ENCODE data around the gene OPN4.

Gene OPN4

DNA sequence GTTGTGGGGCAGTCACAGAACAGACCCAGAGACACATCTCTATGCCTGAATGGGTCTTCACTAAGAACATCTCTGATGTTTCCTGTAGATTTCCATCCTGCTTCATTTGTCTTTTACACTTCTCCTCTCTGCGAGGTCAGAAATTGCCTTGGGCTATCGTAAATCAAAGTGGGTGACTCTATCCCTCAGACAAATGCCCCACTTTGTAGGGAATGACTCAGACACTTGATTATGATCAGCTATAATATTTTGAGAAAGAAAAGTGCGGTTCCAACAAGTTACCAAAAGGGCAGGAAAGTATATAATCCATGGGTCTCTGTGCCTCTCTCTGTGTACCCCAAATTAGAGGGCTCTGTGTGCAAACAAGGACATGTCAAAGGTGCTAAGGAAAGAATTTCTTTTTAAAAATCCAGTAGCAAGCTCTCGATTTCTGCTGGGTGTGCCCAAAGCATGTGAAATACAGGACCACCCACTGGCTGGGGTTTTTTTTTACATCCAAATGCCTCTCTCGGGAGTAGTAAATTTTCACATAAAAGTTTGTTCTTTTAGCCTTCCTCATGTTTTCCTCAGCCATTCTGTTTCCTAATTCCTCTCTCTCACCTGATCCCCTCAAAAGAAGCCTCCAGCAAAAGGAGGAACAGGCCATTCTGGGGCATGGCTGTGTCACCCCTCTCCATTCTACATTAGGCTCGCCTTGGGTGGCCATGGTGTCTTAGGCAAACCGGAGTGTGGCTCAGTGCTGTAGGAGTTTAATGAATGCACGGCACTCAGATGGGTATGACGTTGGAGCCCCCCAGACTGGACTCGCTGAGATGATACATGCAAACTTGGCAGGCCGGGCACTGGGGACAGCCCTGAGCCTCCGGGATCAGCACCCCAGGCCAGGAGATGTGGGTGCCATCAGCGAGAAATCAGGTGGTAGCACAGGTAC lies 6.3 kb upstream of the OPN4 start:
- no peak for DNase-seq

DNA sequence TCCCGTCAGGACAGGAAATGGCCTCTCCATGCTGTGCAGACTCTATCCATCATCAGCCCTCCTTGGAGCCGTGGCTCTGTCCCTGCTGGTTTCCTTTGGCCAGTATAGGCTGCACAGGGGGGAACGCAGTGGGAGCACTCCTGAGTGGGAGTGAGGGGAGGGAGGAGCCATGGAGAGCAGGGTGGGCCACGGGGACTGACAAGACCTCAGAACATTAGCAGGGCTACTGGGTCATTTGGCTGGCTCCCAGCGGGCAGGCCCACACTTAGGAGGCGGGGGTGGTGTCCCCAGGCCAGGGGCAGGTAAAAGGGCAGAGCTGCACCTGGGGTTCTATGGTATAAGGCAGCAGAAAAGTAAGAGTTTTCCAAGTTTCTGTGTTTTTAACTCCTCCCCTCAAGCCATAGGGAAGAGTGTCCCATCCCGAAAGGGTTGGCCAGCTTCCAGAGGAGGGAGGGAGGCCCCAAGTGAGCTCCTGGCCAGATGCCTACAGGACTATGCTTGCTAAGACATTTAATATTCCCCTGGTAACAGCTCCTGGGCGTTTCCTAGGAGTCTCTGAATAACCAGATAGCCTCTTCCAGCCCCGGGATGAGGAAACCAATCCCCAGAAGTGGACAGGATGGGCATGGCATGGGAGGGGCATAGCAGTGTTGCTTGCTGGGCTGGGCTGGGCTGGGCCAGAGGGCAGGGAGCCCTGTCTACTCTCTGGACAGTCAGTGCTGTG lies 5.5 kb upstream of the OPN4 start:
- DNase-seq, result no peak

DNA sequence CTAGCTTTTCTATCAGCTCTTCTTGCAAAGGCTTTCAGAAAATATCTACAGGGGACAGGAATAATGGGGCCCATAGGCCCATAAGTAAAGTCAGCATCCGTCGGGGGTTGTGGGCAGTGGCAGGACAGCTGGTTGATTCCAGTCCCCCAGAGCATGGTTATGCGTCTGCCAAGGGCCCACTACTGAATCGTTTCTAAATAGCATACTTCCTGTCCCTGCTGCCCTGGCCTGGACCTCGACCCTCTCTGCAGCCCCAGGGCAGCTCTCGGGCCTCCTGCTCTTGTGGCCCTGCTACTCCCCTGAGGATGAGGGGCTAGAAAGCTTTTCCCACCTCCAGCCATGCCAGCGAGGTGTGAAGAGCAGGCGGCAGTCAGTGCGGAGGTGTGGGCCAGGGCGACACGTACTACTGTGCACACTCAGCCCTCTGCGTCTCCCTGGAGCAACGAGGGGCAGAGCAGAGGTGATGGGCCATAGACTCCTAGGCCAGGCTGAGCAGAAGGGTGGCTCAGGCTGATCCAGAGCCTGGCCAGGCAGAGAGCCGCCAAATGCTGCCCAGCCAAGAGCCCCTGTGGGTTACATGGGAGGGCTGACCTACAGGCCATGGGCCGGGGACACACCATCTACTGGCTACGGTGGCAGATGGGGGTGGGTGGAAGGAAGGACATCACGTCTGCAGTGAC lies 4.7 kb upstream of the OPN4 start:
- no peak for DNase-seq

DNA sequence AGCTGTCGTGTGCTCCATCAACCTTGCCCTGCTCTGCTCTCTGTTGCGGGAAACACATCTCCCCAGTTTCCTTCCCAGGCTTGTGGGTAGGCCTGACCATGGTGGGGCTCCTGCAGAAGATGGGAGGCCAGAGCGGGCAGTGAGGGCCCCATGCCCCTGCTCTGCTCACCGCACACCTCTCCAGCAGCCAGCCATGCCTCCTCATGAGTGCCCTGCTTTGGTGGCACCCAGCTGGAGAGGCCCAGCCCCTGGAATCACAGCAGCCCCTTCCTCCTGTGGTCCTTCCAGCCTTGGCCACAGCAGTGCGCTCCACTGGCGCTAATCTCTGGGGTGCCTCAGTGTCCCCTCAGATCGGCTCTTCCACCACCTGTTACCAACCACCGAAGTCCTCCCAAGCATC lies 4.2 kb upstream of the OPN4 start:
- no peak for DNase-seq

DNA sequence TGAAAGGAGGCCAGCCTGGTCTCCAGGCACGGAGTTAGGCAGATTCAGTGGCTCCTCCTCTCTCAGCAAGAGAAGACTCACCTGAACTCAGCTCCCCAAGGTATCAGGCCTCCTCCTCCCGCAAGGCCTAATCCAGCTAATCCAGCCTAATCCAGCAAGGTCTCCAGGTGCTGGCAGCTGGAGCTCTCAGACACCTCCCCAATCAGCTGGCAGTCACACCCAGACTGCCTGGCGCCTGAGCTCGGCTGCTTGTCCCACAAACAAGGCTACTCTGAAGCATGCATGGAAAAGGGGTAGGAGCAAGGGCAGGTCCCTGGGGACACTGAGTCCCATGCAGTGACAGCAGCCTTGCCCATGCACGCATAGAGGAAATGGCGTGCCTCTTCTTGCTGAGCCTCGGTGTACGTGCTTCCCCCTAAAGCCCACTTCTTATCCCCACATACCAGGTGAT lies 3.3 kb upstream of the OPN4 start:
- no peak for DNase-seq

DNA sequence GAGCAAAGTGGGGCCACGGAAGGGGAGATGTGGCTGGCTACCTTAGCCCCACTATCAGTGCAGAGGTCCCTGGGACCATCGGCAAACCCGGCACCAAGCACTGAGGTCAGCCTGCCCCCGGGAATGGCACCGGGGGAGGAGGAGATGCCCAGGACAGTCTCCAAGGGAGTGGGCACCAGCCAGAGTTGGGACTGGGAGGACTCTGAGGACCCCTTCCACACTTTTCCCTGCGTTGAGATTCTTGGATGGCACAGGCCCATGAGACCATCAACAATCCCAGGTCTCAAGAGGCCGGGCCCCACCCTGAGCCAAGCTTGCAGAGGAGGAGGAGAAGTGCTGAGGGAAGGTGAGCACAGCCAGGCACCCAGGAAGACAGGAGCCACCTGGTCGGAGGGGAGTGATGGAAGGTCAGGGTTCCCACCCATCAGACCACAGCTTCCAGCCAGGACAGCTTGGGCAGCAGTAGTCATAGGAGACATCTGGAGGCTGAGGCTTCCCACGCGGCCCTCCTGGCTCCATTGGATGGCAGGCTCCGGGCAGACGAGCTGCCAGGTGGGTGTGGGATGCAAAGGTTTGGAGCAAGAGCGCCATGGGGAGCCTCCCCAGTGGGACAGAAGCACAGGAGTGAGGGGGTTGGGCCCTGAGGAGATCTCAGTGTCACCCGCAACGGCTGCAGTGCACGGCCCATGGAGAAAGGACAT lies 2.6 kb upstream of the OPN4 start:
- no peak for DNase-seq

DNA sequence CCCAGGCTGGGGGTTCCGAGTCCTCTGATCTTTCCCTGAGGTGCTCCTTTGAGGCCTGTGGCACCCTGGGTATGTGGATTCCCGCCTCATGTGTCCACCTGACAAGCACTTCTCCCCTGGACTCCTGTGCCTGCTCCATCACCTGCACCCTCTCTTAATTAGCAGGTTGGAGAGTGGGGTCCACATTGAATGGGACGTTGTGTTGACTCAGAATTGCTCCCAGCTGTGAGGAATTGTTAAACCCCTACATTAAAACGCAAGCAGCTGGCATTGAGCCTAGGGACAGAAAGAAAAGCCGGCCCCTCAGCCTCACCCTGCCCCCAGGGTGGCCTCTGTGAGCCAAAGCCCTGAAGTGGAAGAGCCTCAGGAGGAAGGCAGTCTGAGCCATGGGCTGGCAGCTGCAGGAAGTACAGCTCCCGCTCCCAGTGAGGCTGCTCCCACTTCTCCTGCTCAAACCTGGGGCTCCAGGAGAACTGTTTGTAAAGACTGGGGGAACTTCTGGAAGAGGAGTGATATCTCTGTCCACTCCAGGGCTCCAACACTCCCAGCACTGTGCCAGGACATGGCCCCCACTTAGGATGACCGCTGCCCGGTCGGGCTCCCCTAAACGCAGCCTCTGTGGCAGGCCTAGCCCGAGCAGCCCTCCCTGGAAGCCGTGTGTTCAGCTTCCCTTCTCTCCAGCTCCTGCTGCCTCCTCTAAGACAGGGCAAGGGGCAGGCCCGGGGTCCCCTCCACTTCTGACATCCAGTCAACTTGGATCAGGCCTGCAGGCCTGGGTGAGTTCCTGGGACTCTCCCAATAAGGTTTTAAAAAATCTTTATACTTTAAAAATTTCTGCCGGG lies 1.8 kb upstream of the OPN4 start:
- peak; percentile 91 for DNase-seq

DNA sequence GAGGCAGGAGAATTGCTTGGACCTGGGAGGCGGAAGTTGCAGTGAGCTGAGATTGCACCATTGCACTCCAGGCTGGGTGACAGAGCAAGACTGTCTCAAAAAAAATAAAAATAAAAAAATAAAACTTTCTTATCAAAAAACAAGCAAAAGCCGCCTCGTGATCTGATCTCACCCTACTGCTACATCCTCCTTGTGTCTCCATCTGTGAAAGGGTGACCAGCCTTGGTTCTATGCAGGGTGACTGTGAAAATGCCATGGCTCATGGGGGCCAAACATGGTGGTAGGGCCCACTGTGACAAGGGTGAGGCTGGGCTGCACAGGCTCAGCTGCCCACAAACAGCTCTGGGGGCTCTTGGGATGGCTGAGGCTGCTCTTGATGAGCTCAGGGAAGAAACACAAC lies 968 bp upstream of the OPN4 start:
- DNase-seq, result no peak

DNA sequence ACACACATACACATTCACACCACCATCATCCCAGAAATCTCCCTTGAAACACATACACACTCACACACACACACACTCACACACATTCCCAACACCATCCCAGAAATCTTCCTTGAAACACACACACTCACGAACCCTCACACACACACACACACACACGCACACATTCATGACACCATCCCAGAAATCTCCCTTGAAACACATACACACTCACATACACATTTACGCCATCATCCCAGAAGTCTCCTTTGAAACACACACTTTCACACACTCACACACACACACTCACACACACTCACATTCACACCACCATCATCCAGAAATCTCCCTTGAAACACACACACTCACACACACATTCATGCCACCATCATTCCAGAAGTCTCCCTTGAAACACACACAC lies 360 bp upstream of the OPN4 start:
- DNase-seq, result no peak

DNA sequence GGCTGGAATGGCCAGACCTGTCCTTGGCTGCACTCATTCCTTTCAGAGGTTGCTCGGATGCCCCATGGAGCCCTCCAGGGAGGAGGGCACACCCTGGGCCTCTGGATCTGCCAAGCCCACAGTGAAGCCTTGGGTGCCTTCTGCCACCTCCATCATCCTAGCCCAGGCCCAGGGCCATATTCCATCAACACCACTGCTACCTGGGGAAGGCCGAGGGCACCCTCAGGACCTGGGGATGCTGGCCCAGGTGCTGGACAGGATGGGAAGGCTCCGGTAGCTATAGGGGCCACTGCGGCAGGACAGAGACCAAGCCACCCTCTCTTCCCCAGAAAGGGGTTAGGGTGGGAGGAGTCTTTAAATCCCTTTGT lies 810 bp downstream of the OPN4 start:
- no peak for DNase-seq

DNA sequence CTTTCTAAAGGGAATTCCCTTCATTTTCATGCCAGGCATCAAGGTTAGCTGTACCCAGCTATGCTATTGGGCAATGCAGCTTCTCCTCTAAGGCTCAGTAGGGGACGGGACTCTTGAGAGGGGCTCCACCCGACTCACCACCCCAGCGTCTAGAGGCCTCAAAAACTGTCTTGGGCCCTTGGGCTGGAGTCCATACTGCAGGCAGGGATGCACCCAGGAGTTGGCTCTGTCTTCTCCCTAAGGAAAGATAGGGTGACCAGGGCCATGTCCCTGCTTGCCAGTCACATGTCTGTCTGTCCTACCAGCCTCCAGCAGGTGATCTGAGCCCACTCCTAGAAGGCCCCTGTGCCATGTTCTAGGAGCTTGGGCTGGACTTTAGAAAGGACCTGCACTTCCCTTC lies 1.2 kb downstream of the OPN4 start:
- no peak for DNase-seq

DNA sequence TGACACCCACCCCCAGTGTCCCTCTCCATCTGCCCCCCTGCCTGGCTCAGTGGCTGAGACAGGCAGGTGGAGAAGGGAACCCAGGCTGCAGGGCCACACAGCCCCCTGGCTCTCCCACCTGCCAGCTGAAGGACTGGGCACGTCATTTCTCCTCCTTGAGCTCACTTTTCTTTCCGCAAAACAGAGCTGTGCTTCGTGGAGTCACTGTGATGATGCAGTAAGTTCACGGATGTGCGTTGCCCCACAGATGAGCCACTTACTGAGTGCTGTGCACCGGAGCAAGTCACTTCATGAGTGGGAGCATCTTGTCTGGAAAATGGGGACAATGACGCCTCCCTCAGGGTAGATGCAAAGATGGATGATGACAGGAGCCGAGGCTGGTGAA lies 2.7 kb downstream of the OPN4 start:
- no peak for DNase-seq

DNA sequence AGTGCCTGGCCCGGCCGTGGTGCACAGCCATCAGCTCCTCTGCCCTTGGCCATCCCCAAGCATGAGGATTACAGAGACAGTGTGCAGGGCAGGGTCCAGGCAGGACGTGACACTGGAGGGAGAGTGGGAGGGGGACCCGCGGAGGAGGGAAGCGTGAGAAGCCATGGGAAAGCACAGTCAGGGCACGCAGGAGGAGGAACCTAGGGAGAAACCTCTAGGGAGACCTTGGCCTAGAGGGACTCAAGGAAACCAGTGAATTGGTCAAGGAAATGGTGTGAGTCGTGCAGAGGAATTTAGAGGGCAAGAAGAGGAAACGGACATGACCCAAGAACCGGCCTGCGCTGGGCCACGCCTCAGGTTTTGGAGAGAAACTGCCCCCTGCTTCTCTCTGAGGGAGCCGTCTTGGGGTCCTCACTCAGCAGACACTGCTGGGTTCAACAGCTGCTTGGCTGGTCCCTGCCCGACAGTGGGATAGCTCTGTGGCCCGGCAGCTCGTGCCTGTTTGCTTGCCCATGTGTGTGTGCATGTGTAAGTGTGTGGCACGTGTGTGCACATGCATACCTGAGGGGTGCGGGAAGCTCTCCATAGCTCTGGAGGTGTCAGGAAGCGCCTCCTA lies 3.2 kb downstream of the OPN4 start:
- no peak for DNase-seq

DNA sequence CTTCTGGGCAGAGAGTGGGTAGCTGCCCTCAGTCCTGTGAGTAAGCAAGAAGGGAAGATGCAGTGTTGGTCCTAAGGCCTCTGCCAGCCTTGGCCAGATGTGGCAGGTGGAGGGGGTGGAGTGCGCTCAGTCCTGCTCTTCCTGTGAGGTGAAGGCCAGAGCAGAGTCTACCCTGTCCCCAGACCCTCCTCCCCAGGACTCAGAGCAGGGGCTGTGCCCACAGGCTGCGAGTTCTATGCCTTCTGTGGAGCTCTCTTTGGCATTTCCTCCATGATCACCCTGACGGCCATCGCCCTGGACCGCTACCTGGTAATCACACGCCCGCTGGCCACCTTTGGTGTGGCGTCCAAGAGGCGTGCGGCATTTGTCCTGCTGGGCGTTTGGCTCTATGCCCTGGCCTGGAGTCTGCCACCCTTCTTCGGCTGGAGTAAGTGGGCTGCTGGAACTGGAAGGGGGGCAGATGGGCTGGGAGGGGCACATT lies 4.0 kb downstream of the OPN4 start:
- no peak for DNase-seq

DNA sequence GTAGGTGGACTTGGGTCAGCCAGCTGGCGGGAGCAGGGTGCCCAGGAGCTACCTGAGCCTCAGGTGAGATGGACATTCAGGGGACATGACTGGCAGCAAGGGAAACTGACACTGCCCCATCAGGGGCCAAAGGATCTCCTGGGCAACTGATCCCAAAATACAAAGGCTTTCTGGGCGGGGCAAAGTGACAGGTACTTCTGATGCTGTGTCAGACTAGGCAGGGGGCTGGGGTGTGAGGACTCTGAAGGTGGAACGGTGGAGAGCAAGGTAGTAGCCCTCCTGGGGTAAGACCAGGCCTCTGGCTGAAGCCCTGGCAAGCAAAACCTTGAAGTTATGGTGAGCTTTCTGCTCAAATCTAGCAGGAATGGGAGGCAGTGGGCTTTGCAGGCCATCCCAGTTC lies 4.4 kb downstream of the OPN4 start:
- no peak for DNase-seq

DNA sequence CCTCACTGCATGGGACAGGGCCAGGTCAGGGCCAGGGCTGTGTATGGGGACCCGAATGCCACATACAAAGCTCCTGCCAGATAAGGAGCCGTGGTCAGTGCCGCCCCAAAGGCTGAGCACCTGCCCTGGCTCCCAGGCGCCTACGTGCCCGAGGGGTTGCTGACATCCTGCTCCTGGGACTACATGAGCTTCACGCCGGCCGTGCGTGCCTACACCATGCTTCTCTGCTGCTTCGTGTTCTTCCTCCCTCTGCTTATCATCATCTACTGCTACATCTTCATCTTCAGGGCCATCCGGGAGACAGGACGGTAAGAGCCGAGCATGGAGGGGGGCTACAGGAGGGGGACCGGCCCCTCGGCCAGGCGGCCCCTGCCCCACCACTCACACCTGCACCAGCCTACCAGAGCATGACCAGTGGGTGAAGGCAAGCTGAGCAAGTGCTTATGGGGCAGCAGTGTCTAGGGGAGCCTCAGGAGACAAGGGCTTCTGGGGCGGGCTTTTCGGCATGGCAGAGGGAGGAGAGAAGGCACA lies 4.9 kb downstream of the OPN4 start:
- DNase-seq, result no peak

DNA sequence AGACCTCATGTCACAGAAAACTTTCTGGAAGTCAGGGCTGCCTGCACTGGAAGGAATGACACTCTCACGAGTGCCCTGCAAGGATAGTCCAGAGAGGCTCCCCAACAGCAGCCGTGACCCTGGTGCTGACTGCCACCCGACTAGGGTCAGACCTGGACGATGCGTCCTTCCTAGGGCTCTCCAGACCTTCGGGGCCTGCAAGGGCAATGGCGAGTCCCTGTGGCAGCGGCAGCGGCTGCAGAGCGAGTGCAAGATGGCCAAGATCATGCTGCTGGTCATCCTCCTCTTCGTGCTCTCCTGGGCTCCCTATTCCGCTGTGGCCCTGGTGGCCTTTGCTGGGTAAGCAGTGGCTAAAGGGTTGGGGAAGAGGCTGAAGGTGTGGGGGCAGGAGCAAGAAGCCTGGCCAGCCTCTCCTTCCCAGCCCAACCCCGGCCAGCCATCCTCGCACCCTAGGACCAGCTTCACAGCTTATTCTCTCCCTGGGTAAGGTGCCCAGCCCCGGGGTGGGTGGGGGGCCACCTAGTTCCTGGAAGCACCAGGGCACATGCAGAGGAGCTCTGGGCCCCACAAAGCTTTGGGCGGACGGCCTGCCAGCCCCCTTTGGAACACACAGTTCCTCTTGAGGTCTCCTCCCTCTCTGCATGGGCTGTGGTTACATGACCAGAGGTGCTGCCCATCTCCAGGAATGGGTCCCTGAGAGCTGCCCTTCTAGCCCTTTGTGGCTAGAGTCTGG lies 5.5 kb downstream of the OPN4 start:
- DNase-seq, result no peak

DNA sequence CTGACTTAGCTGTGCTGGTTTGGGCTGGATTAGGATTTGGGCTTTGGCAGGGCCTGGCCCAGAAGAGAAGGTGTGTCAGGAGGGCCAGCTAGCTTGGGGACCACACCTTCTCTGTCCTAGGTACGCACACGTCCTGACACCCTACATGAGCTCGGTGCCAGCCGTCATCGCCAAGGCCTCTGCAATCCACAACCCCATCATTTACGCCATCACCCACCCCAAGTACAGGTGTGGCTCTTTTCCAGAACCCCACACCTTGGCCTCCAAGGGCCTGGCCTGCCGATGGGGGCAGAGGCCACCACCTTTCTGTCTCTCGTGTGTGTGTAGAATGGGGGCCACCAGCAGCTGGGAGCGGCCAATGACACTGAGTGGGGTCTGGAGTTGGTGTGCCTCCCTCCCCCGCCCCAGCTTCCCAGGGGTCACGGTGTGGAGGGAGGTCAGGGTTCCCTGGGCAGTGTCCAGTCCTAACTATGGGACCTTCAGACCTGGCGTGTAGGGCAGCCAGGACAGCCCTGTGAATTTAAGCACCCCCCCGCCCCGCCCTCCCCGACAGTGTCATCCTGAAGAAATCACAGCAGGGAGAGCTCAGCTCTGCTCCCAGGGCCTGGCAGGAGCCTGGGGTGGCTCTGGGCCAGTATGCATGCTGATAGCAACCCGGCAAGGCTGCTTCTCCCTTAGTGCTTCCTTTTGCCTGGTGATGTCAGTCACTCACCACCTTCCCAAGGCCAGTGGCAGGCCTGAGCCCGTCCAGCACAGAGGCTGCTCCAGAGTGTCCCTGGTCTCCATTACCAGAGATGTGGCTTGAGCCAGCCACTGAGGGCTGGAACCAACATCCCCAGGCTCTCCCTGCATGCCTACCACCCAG lies 7.0 kb downstream of the OPN4 start:
- no peak for DNase-seq

DNA sequence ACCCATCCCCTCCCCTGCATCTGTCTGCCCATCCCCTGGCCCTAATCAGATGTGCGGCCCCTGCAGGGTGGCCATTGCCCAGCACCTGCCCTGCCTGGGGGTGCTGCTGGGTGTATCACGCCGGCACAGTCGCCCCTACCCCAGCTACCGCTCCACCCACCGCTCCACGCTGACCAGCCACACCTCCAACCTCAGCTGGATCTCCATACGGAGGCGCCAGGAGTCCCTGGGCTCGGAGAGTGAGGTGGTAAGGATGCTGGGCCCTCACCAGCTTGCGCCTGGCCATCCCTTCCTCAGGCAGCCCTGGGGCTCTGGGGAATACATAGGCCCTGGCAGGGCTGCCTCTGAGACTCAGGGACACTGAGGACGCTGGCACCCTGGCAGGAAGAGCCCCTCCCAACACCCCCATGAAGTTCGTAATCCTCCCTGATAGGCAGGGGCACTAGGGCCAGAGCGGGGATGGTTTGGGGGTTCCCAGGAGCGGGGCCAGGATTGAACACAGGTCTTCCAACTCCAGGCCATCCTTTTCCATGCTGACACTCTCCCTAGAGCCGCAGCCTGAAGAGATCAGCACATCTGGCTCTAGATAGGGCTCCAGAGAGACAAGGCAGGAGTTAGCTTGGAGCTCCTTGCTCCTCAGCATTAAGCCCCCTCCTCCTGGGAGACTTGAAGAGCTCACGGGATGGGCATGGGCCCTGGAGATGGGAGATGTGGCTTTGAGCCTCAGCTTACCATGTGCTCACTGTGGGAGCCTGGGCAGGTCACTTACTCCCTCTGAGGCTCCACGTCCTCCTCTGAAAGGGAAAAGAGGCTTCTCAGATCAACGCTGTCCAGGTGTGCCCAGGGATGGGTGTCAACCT lies 8.1 kb downstream of the OPN4 start:
- DNase-seq, result no peak

Data from NCI-H1092 (cell line).